CD4-positive, alpha-beta memory T cell (primary cell): Measurements from ENCODE around the gene TELO2. TPM values are rescaled to one million over a fixed set of nuclear protein-coding genes. Genes with fewer than 3 reads are reported as not detected.

Experiments used
- CTCF ChIA-PET: fragments of 350-600 bp; sonication (Branson Sonifier 250); formaldehyde crosslinking; loops from one replicate; lab custom pipeline; 2021; ENCODE audit warnings: inconsistent platforms; ENCODE audit not compliant: partially characterized antibody; lab: Charles Lee
- POLR2A ChIA-PET: fragments of 350-600 bp; sonication (Branson Sonifier 250); formaldehyde crosslinking; loops from one replicate; lab custom pipeline; 2021; ENCODE audit not compliant: partially characterized antibody; lab: Charles Lee
- DNase-seq, 5 donors: peaks; one replicate each; pipeline versions ENCODE4 v3.0.0 to v3.0.0-alpha.2; 2020 to 2022; ENCODE audit warnings: mixed read lengths in 1 of 5
- H3K27ac ChIP-seq: one replicate; pipeline ENCODE4 v1.7.0; 2013; ENCODE audit warnings: low read depth, low read length
- H3K27me3 ChIP-seq: 2 replicates; pipeline ENCODE4 v1.7.0; 2013; ENCODE audit warnings: mild to moderate bottlenecking, low read length, moderate library complexity; ENCODE audit not compliant: insufficient read depth
- H3K36me3 ChIP-seq: 2 replicates; pipeline ENCODE4 v1.7.0; 2013; ENCODE audit warnings: mild to moderate bottlenecking, low read length, moderate library complexity; ENCODE audit not compliant: insufficient read depth
- H3K4me1 ChIP-seq: 2 replicates; pipeline ENCODE4 v1.7.0; 2013; ENCODE audit warnings: mild to moderate bottlenecking, low read length, moderate library complexity; ENCODE audit not compliant: insufficient read depth
- H3K4me3 ChIP-seq, 2 donors: one replicate each; pipeline ENCODE4 v1.7.0; 2013; ENCODE audit warnings: low read length in 2 of 2, mild to moderate bottlenecking in 1 of 2
- H3K9me3 ChIP-seq, 2 donors: one replicate each; pipeline ENCODE4 v1.7.0; 2013; ENCODE audit warnings: low read length in 2 of 2, control low read depth in 1 of 2; ENCODE audit not compliant: control insufficient read depth in 1 of 2
- H3K27ac Mint-ChIP-seq, 7 donors: one replicate each; pipeline ENCODE4 v1.8.0; 2020 to 2021; ENCODE audit warnings: mixed read lengths in 7 of 7, mild to moderate bottlenecking in 6 of 7, inconsistent platforms in 3 of 7, moderate library complexity in 3 of 7
- H3K27me3 Mint-ChIP-seq, 2 donors: one replicate each; pipeline ENCODE4 v1.8.0; 2020 to 2021; ENCODE audit warnings: mixed read lengths in 2 of 2
- H3K36me3 Mint-ChIP-seq, 2 donors: one replicate each; pipeline ENCODE4 v1.8.0; 2020 to 2021; ENCODE audit warnings: mixed read lengths in 2 of 2, inconsistent platforms in 1 of 2, mild to moderate bottlenecking in 1 of 2
- H3K4me1 Mint-ChIP-seq, 4 donors: one replicate each; pipeline ENCODE4 v1.8.0; 2020 to 2021; ENCODE audit warnings: mixed read lengths in 4 of 4, mild to moderate bottlenecking in 1 of 4
- H3K4me3 Mint-ChIP-seq, 8 donors: one replicate each; pipeline ENCODE4 v1.8.0; 2020 to 2021; ENCODE audit warnings: mixed read lengths in 8 of 8, mild to moderate bottlenecking in 7 of 8, moderate library complexity in 6 of 8, inconsistent platforms in 3 of 8
- H3K9me3 Mint-ChIP-seq, 8 donors: one replicate each; pipeline ENCODE4 v1.8.0; 2020 to 2021; ENCODE audit warnings: mixed read lengths in 8 of 8, mild to moderate bottlenecking in 5 of 8, inconsistent platforms in 3 of 8, moderate library complexity in 1 of 8
- intact Hi-C: fragments of 100-400 bp; cut with micrococcal nuclease; formaldehyde crosslinking; loops from one replicate; pipeline ENCODE4 v1.15.1; 2023
- polyA plus RNA-seq, 2 donors: library from polyadenylated mRNA; unstranded; fragments of 300-500 nt; fragmentation: Illumina TruSeq; gene quantifications; one replicate each; pipeline ENCODE4 v1.2.3, GENCODE V29; 2021
- total RNA-seq, 2 experiments: library from RNA; stranded (reverse); gene quantifications; one replicate each; pipeline ENCODE4 v1.2.3, GENCODE V29; 2021

The TELO2 gene
- total and polyA plus RNA-seq, 4 experiments from 2014 or later: 11.3 to 56.0 (median 34.9) TPM

DNA sequence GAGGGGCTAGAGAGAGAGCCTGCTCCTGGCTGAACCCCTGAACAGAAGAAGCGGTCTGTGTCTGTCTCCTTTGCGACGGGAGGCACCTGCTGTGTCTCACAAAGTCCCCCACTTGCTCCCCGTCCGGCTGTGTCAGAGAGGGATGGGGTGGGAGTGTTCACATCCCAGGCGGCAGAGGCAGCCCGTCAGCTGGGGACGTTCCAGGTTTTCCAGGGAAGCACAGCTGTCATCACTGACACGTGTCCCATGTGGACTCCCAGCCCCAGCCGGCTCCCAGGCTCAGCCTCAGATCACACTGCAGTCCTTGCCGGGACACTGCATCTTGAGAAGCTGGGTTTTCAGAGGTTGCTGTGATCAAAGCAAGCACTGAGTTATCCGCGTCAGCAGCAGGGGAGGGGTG is 1.6 kb downstream of the TELO2 start:
- Mint-ChIP-seq H3K36me3 (peaks cover 5 to 16% of the 10 kb centered on the region in 2 donors), H3K4me3 (peak overlapping the region; percentile 12 to 94 (median 59)), H3K27ac (peak overlapping the region in 2 of 7 donors; percentile 65 to 76), H3K27me3 (no peaks in the 10 kb centered on the region), H3K9me3 (peaks cover 0 to 1% (median 0%) of the 10 kb centered on the region in 8 donors), H3K4me1 (peaks cover 7 to 22% (median 15%) of the 10 kb centered on the region in 4 donors)
- Histone ChIP-seq H3K36me3 (no peaks in the 10 kb centered on the region), H3K4me1 (peaks cover 20% of the 10 kb centered on the region), H3K27ac (no peak overlapping the region), H3K27me3 (no peaks in the 10 kb centered on the region), H3K9me3 (no peaks in the 10 kb centered on the region), H3K4me3 (no peak overlapping the region)
- ChIA-PET CTCF (no interaction called here), POLR2A (no interaction called here)
- no peak for DNase-seq
- intact Hi-C loops: loop anchor here (5.0 to 10.0 kb wide), 3 partner anchors 118 to 448 kb away; partner anchors contain the start of genes CRAMP1, IFT140, MAPK8IP3 and MSRB1

DNA sequence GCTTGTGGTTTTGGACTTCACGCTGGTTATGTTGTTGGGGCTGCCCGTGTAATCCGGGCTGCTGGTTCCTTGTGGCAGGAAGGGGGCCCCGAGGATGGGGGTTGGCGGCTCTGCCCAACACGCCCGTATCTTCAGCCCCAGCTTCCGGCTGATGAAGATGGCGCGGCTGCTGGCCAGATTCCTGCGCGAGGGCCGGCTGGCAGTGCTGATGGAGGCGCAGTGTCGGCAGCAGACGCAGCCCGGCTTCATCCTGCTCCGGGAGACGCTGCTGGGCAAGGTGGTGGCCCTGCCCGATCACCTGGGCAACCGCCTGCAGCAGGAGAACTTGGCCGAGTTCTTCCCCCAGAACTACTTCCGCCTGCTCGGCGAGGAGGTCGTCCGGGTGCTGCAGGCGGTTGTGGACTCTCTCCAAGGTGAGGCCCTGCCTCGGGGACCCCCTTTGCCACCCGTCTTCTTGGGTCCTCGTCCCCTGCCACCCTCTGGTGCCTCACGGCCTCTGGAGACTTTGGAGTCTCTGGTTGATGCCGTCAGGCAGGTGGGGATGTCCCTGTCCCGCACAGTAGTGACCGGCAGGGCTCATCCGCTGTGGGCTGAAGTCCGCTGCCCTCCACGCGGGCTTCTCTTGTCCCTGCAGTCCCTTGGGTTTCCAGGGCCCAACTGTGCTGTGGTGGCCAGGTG is 2.2 kb downstream of the TELO2 start:
- intact Hi-C loops: loop anchor here (10.0 kb wide), 1 partner anchor 209 kb away; the partner anchor contains the start of gene MAPK8IP3
- DNase-seq: no peak
- H3K27me3 Mint-ChIP-seq: no peaks in the 10 kb centered on the region
- H3K4me3 Mint-ChIP-seq: peak overlapping the region in 4 of 8 donors; percentile 29 to 38 (median 35)
- CTCF ChIA-PET: no interaction called here
- POLR2A ChIA-PET: no interaction called here
- Histone ChIP-seq H3K9me3 (no peaks in the 10 kb centered on the region), H3K4me3 (no peak overlapping the region), H3K36me3 (no peaks in the 10 kb centered on the region), H3K27me3 (no peaks in the 10 kb centered on the region), H3K4me1 (peaks cover 20% of the 10 kb centered on the region), H3K27ac (no peak overlapping the region)
- H3K27ac Mint-ChIP-seq: peak overlapping the region in 1 of 7 donors; percentile 4
- H3K4me1 Mint-ChIP-seq: peaks cover 7 to 22% (median 15%) of the 10 kb centered on the region in 4 donors
- H3K9me3 Mint-ChIP-seq: peaks cover 0 to 1% (median 0%) of the 10 kb centered on the region in 8 donors
- peaks cover 5 to 16% of the 10 kb centered on the region in 2 donors for H3K36me3 Mint-ChIP-seq

DNA sequence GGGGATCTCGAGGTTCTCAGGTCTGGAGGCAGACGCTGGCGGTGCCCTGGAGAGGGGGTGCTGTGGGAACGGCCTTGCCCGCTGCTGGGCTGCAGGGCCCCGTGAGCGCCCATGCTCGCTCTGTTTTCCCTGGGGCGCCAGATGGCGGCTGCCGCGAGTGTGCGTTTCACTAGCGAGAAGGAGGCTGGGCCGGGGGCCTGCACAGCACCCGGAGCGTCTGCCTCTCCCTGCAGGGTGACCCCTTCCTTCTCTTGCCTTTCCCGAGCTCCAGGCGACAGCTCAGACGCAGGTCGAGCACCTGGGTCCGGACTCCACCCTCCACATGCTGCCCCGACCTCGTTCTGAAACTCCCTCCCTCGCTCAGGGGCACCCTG is 2.7 kb downstream of the TELO2 start:
- DNase-seq: no peak
- Mint-ChIP-seq H3K27ac (no peak overlapping the region), H3K27me3 (no peaks in the 10 kb centered on the region), H3K4me1 (peaks cover 7 to 22% (median 15%) of the 10 kb centered on the region in 4 donors), H3K36me3 (peaks cover 5 to 16% of the 10 kb centered on the region in 2 donors), H3K9me3 (peaks cover 0 to 1% (median 0%) of the 10 kb centered on the region in 8 donors), H3K4me3 (peak overlapping the region in 1 of 8 donors; percentile 9)
- CTCF ChIA-PET: no interaction called here
- no peak overlapping the region for H3K4me3 ChIP-seq
- POLR2A ChIA-PET: no interaction called here
- no peak overlapping the region for H3K27ac ChIP-seq
- H3K9me3 ChIP-seq: no peaks in the 10 kb centered on the region
- intact Hi-C loops: loop anchor here (10.0 kb wide), 1 partner anchor 209 kb away; the partner anchor contains the start of gene MAPK8IP3
- no peaks in the 10 kb centered on the region for H3K27me3 ChIP-seq
- H3K36me3 ChIP-seq: no peaks in the 10 kb centered on the region
- peaks cover 20% of the 10 kb centered on the region for H3K4me1 ChIP-seq

DNA sequence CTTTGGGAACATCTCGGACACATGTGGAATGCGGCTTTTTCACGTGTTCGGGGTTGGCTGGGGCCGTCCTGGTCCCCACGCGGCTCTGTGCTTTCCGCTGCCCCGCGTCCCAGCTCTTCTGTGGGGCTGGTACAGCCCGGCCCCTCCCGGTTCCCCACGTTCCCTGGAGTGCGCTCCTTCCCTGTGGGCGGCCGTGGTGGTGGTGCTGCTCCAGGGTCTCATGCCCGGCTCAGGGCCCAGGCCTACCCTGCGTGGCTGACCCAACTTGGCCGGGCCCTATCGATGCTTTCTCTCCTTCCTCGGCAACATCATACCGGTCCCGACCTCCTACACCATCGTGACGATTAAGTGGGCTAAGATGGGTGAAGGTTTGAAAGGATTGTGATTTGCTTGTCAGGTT is 3.3 kb downstream of the TELO2 start:
- Mint-ChIP-seq H3K4me3 (peak overlapping the region in 2 of 8 donors; percentile 6 to 36), H3K9me3 (peaks cover 0 to 1% (median 0%) of the 10 kb centered on the region in 8 donors), H3K36me3 (peaks cover 5 to 16% of the 10 kb centered on the region in 2 donors), H3K27ac (peak overlapping the region in 1 of 7 donors; percentile 24), H3K27me3 (no peaks in the 10 kb centered on the region), H3K4me1 (peaks cover 7 to 22% (median 15%) of the 10 kb centered on the region in 4 donors)
- no peaks in the 10 kb centered on the region for H3K27me3 ChIP-seq
- peaks cover 20% of the 10 kb centered on the region for H3K4me1 ChIP-seq
- ChIA-PET CTCF (no interaction called here), POLR2A (no interaction called here)
- no peak overlapping the region for H3K4me3 ChIP-seq
- intact Hi-C loops: loop anchor here (10.0 kb wide), 1 partner anchor 208 kb away; the partner anchor contains the start of gene MAPK8IP3
- H3K9me3 ChIP-seq: no peaks in the 10 kb centered on the region
- no peak overlapping the region for H3K27ac ChIP-seq
- no peaks in the 10 kb centered on the region for H3K36me3 ChIP-seq
- no peak for DNase-seq

DNA sequence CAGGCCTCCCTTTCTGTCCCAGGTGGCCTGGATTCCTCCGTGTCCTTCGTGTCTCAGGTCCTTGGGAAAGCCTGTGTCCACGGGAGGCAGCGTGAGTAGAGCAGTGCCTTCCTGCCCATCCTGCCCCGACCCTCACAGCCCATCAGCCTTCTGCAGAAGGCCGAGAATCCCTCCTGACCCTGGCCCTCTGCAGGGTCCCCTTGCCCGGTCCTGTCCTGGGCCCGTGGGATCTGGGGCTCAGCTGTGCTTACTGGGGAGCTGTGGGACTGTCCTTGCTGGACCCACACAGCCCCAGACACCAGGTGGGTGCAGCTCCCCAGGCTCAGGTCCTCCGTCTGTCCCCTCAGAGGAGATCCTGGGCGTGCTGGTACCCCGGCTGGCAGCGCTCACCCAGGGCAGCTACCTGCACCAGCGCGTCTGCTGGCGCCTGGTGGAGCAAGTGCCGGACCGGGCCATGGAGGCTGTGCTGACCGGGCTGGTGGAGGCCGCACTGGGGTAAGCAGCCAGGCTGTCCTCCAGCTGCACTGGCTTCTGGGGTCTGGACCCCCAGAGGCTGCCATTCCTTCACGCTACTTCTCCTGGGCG is 3.9 kb downstream of the TELO2 start:
- intact Hi-C loops: loop anchor here (10.0 kb wide), 1 partner anchor 208 kb away; the partner anchor contains the start of gene MAPK8IP3
- POLR2A ChIA-PET: interaction anchor here (0.5 kb wide), 1 partner anchor 544 kb away, joined by 3 read pairs; no protein-coding TSS in a partner anchor

DNA sequence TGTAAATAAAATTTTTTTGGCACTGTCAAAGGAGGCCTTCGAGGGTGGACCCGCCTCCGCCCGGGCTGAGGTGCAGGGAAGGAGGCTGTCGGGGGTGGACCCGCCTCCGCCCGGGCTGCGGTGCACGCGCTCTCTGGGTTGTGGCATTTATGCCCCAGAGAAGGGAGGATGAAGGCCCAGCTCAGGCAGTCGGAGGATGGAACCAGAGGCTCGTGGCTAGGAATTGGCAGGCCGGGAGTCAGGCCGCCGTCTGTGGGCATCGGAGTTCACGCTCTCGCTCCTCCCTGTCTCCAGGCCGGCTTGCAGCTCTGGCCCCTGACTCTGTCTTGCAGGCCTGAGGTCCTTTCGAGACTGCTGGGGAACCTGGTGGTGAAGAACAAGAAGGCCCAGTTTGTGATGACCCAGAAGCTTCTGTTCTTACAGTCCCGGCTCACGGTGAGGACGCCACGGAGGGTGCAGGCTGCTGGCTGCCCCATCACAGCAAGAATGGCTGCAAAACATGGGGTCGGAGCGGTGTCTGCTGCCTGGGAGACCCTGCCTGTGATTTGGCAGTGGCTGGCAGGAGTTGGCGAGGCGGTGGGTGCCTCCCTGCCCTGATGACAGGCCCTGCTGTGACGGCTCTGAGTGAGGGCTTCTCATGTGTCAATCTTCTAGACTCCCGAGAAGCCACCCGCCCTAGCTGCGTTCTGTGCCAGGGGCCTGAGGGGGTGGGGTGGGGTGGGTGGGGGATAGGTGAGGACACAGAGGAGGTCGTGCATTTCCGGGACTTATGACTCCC is 5.9 kb downstream of the TELO2 start:
- Histone ChIP-seq H3K4me3 (no peak overlapping the region), H3K27ac (no peak overlapping the region), H3K27me3 (no peaks in the 10 kb centered on the region), H3K4me1 (peaks cover 5% of the 10 kb centered on the region), H3K9me3 (no peaks in the 10 kb centered on the region), H3K36me3 (no peaks in the 10 kb centered on the region)
- H3K4me3 Mint-ChIP-seq: no peak overlapping the region
- H3K4me1 Mint-ChIP-seq: peaks cover 0 to 9% (median 3%) of the 10 kb centered on the region in 4 donors
- no peaks in the 10 kb centered on the region for H3K9me3 Mint-ChIP-seq
- intact Hi-C loops: loop anchor here (10.0 kb wide), 1 partner anchor 206 kb away; the partner anchor contains the start of gene MAPK8IP3
- no peaks in the 10 kb centered on the region for H3K27me3 Mint-ChIP-seq
- POLR2A ChIA-PET: no interaction called here
- H3K27ac Mint-ChIP-seq: no peak overlapping the region
- peaks cover 18 to 23% of the 10 kb centered on the region in 2 donors for H3K36me3 Mint-ChIP-seq
- CTCF ChIA-PET: no interaction called here
- no peak for DNase-seq

More for the DNA sequence above, 3.9 kb downstream of the TELO2 start:
- Mint-ChIP-seq H3K4me3 (no peak overlapping the region), H3K4me1 (peaks cover 7 to 22% (median 15%) of the 10 kb centered on the region in 4 donors), H3K27me3 (no peaks in the 10 kb centered on the region), H3K9me3 (peaks cover 0 to 1% (median 0%) of the 10 kb centered on the region in 8 donors), H3K27ac (no peak overlapping the region), H3K36me3 (peaks cover 10 to 18% of the 10 kb centered on the region in 2 donors)
- Histone ChIP-seq H3K9me3 (no peaks in the 10 kb centered on the region), H3K27me3 (no peaks in the 10 kb centered on the region), H3K4me1 (peaks cover 19% of the 10 kb centered on the region), H3K4me3 (no peak overlapping the region), H3K27ac (no peak overlapping the region), H3K36me3 (no peaks in the 10 kb centered on the region)
- CTCF ChIA-PET: no interaction called here
- no peak for DNase-seq
